H9 (cell line): ENCODE results near the gene ANKS1B. TPM values are rescaled to one million over a fixed set of nuclear protein-coding genes. Genes with fewer than 3 reads are reported as not detected.

Experiments
- DNase-seq: peaks from one replicate; pipeline ENCODE4 v3.0.0-alpha.2; 2017
- H2AFZ ChIP-seq: one replicate; pipeline ENCODE4 v1.6.1; 2013; ENCODE audit warnings: mild to moderate bottlenecking, low read length, control low read depth, moderate library complexity
- H2AK5ac ChIP-seq: 2 replicates; pipeline ENCODE4 v1.6.1; 2013; ENCODE audit warnings: low read length, control low read depth, mixed read lengths; ENCODE audit not compliant: insufficient read length
- H2BK120ac ChIP-seq: one replicate; pipeline ENCODE4 v1.6.1; 2013; ENCODE audit warnings: low read depth, mild to moderate bottlenecking, low read length, control low read depth, inconsistent platforms; ENCODE audit not compliant: poor library complexity, severe bottlenecking
- H2BK12ac ChIP-seq: 2 replicates; pipeline ENCODE4 v1.6.1; 2013; ENCODE audit warnings: low read length, control low read depth, mixed read lengths, low read depth; ENCODE audit not compliant: insufficient read length
- H2BK15ac ChIP-seq: 2 replicates; pipeline ENCODE4 v1.6.1; 2013; ENCODE audit warnings: low read depth, low read length, control low read depth
- H2BK20ac ChIP-seq: one replicate; pipeline ENCODE4 v1.6.1; 2013; ENCODE audit warnings: low read depth, mild to moderate bottlenecking, low read length, control low read depth, inconsistent platforms; ENCODE audit not compliant: poor library complexity, severe bottlenecking
- H2BK5ac ChIP-seq: 2 replicates; pipeline ENCODE4 v1.6.1; 2013; ENCODE audit warnings: low read length, control low read depth, mixed read lengths; ENCODE audit not compliant: insufficient read length
- H3K14ac ChIP-seq: 2 replicates; pipeline ENCODE4 v1.6.1; 2013; ENCODE audit warnings: low read length, control low read depth; ENCODE audit not compliant: insufficient read depth
- H3K18ac ChIP-seq: 2 replicates; pipeline ENCODE4 v1.6.1; 2013; ENCODE audit warnings: low read depth, mild to moderate bottlenecking, mixed read lengths, low read length, control low read depth; ENCODE audit not compliant: insufficient read length
- H3K23ac ChIP-seq: 2 replicates; pipeline ENCODE4 v1.6.1; 2013; ENCODE audit warnings: low read length, control low read depth, mixed read lengths, low read depth; ENCODE audit not compliant: insufficient read length
- H3K23me2 ChIP-seq: 2 replicates; pipeline ENCODE4 v1.6.1; 2013; ENCODE audit warnings: low read depth, mild to moderate bottlenecking, mixed read lengths, low read length, control low read depth; ENCODE audit not compliant: insufficient read length, poor library complexity, severe bottlenecking
- H3K27ac ChIP-seq: 2 replicates; pipeline ENCODE4 v1.5.1; 2013; ENCODE audit warnings: low read length, control low read depth, mixed read lengths, low read depth; ENCODE audit not compliant: insufficient read length
- H3K27me3 ChIP-seq: 2 replicates; pipeline ENCODE4 v1.6.1; 2013; ENCODE audit warnings: low read length, control low read depth, inconsistent platforms; ENCODE audit not compliant: insufficient read depth
- H3K4ac ChIP-seq: 2 replicates; pipeline ENCODE4 v1.6.1; 2013; ENCODE audit warnings: low read depth, mild to moderate bottlenecking, control low read depth, inconsistent platforms, low read length, moderate library complexity
- H3K4me1 ChIP-seq: 2 replicates; pipeline ENCODE4 v1.6.1; 2013; ENCODE audit warnings: low read length, control low read depth, inconsistent platforms; ENCODE audit not compliant: insufficient read depth
- H3K4me2 ChIP-seq: 2 replicates; pipeline ENCODE4 v1.6.1; 2013; ENCODE audit warnings: low read length, control low read depth, mixed read lengths; ENCODE audit not compliant: insufficient read length, insufficient read depth
- H3K56ac ChIP-seq: 2 replicates; pipeline ENCODE4 v1.6.1; 2013; ENCODE audit warnings: low read depth, mild to moderate bottlenecking, mixed read lengths, low read length, control low read depth; ENCODE audit not compliant: insufficient read length
- H3K79me1 ChIP-seq: 2 replicates; pipeline ENCODE4 v1.6.1; 2013; ENCODE audit warnings: low read depth, mild to moderate bottlenecking, moderate library complexity, low read length, control low read depth, inconsistent platforms; ENCODE audit not compliant: insufficient read depth, poor library complexity, severe bottlenecking
- H3K79me2 ChIP-seq: 2 replicates; pipeline ENCODE4 v1.6.1; 2013; ENCODE audit warnings: low read length, control low read depth, inconsistent platforms; ENCODE audit not compliant: insufficient read depth
- H3K9ac ChIP-seq: 2 replicates; pipeline ENCODE4 v1.6.1; 2013; ENCODE audit warnings: low read length, control low read depth, mixed read lengths; ENCODE audit not compliant: insufficient read length; ENCODE audit errors: extremely low read depth
- H3K9me3 ChIP-seq: one replicate; pipeline ENCODE4 v1.6.1; 2013; ENCODE audit warnings: low read depth, low read length, inconsistent platforms; ENCODE audit not compliant: control insufficient read depth
- H3T11ph ChIP-seq: one replicate; pipeline ENCODE4 v1.6.1; 2013; ENCODE audit warnings: mild to moderate bottlenecking, low read length, control low read depth, inconsistent platforms
- H4K20me1 ChIP-seq: one replicate; pipeline ENCODE4 v1.6.1; 2013; ENCODE audit not compliant: control insufficient read depth, insufficient read length, insufficient read depth
- H4K5ac ChIP-seq: 2 replicates; pipeline ENCODE4 v1.6.1; 2013; ENCODE audit warnings: low read depth, mild to moderate bottlenecking, mixed read lengths, low read length, control low read depth; ENCODE audit not compliant: insufficient read length
- H4K8ac ChIP-seq: replicated peaks from 2 replicates; pipeline ENCODE4 v1.6.1; 2013; ENCODE audit warnings: low read length, control low read depth, mixed read lengths, low read depth; ENCODE audit not compliant: insufficient read length
- H4K91ac ChIP-seq: 2 replicates; pipeline ENCODE4 v1.6.1; 2013; ENCODE audit warnings: low read depth, mild to moderate bottlenecking, moderate library complexity, mixed read lengths, low read length, control low read depth; ENCODE audit not compliant: insufficient read length
- H3K27ac Mint-ChIP-seq, 3 experiments: 2 replicates in 2 of 3; 3 replicates in 1 of 3; pipeline ENCODE4 v1.8.0; 2020 to 2021; ENCODE audit warnings: mixed read lengths in 3 of 3, mild to moderate bottlenecking in 1 of 3, moderate library complexity in 1 of 3
- H3K27me3 Mint-ChIP-seq: 2 replicates; pipeline ENCODE4 v1.8.0; 2021; ENCODE audit warnings: low read depth, mild to moderate bottlenecking, moderate library complexity, mixed read lengths
- H3K36me3 Mint-ChIP-seq, 3 experiments: 2 replicates in 2 of 3; 3 replicates in 1 of 3; pipeline ENCODE4 v1.8.0; 2020 to 2021; ENCODE audit warnings: low read depth in 3 of 3, mixed read lengths in 3 of 3; ENCODE audit not compliant: insufficient read depth in 1 of 3
- H3K4me1 Mint-ChIP-seq, 2 experiments: 2 replicates each; pipeline ENCODE4 v1.8.0; 2020; ENCODE audit warnings: mixed read lengths in 2 of 2
- H3K4me3 Mint-ChIP-seq, 2 experiments: 2 replicates in 1 of 2; 3 replicates in 1 of 2; pipeline ENCODE4 v1.8.0; 2020 to 2021; ENCODE audit warnings: mild to moderate bottlenecking in 2 of 2, mixed read lengths in 2 of 2, moderate library complexity in 1 of 2
- H3K9me3 Mint-ChIP-seq, 2 experiments: 2 replicates in 1 of 2; 3 replicates in 1 of 2; pipeline ENCODE4 v1.8.0; 2020; ENCODE audit warnings: mild to moderate bottlenecking in 2 of 2, mixed read lengths in 2 of 2, moderate library complexity in 1 of 2
- CTCF ChIP-seq: fragments of 200-600 bp; sonication (generic); conservative IDR thresholded peaks from 3 replicates; pipeline ENCODE4 v1.8.0; 2021; ENCODE audit warnings: antibody characterized with exemption, mild to moderate bottlenecking
- WGBS: extraction: QIAGEN DNeasy Blood & Tissue Kit; methylation state at CpG from one replicate; pipeline ENCODE4 v1.1.7; 2013; ENCODE audit warnings: missing lambda C conversion rate, low lambda C conversion rate, mixed read lengths; ENCODE audit not compliant: insufficient read length; ENCODE audit errors: extremely low coverage; 5-methylcytosine and 5-hydroxymethylcytosine counted together
- total RNA-seq: library from RNA; stranded (reverse); gene quantifications from 2 replicates; pipeline ENCODE4 v1.2.1, GENCODE V29; 2021

ANKS1B gene
- total RNA-seq, 1 experiment from 2014 or later, result 4.1 TPM

DNA sequence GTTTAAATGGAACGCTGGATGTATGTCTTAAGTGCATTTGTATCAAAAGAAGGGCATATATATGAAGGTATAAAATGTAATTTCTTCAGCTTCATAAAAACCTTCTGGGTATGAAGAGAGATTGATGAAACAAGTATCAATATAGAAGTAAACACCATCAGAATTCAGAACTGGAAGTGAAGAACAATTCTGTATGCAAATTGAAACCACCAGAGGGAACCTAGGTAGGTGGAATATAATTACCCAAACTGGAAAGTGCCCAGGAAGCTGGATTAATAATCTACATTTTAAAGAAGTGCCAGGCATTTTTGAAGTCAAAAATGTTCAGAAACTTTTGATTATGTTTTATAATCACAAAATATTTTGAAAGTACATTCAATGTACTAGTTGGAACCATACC is 673.4 kb downstream of the ANKS1B start:
- Histone ChIP-seq H4K8ac (no peak overlapping the region), H2AK5ac (no peak overlapping the region), H3K14ac (no peak overlapping the region), H2BK120ac (no peak overlapping the region), H4K91ac (no peak overlapping the region), H3T11ph (no peak overlapping the region), H2BK20ac (no peak overlapping the region), H2BK5ac (no peak overlapping the region), H3K4ac (no peak overlapping the region), H2BK12ac (no peak overlapping the region), H3K18ac (no peak overlapping the region), H2AFZ (no peak overlapping the region), H2BK15ac (no peak overlapping the region), H3K4me2 (no peak overlapping the region), H4K20me1 (no peaks in the 10 kb centered on the region), H3K23ac (no peak overlapping the region), H3K23me2 (no peaks in the 10 kb centered on the region), H4K5ac (no peak overlapping the region), H3K27ac (no peak overlapping the region), H3K79me1 (no peaks in the 10 kb centered on the region), H3K27me3 (no peaks in the 10 kb centered on the region), H3K9me3 (no peaks in the 10 kb centered on the region), H3K9ac (no peak overlapping the region), H3K4me1 (no peaks in the 10 kb centered on the region), H3K79me2 (no peaks in the 10 kb centered on the region), H3K56ac (no peak overlapping the region)
- no CpG with 5 or more reads among the region's 1 CpG for WGBS
- H3K36me3 Mint-ChIP-seq, result no peaks in the 10 kb centered on the region
- no peaks in the 10 kb centered on the region for H3K4me1 Mint-ChIP-seq
- H3K27ac Mint-ChIP-seq, result no peak overlapping the region
- H3K9me3 Mint-ChIP-seq, result no peaks in the 10 kb centered on the region; a peak in 1 of 5 replicates
- no peak for DNase-seq
- TF ChIP-seq CTCF, result no peak
- no peaks in the 10 kb centered on the region for H3K27me3 Mint-ChIP-seq
- no peak overlapping the region for H3K4me3 Mint-ChIP-seq
